Astrocyte of the spinal cord (primary cell): Measurements from ENCODE around the gene SLC26A6.
A peak's percentile ranks its signal among the peaks of the same experiment; 100 is the strongest.

Experiments used
- DNase-seq: peaks from one replicate; pipeline ENCODE4 v3.0.0; 2011; ENCODE audit warnings: low read depth, low spot score
- H3K4me3 ChIP-seq: 2 replicates; pipeline ENCODE4 v1.5.1; 2011; ENCODE audit warnings: low read depth, mild to moderate bottlenecking, low read length, moderate library complexity
- CTCF ChIP-seq: IDR thresholded peaks from 2 replicates; pipeline ENCODE4 v1.5.1; 2012; ENCODE audit warnings: low read depth, mild to moderate bottlenecking, low read length, inconsistent platforms
- in situ Hi-C: cut with HindIII; loops from 2 replicates; pipeline ENCODE4 v1.10.0; 2017; ENCODE audit warnings: low sequenced_read_pairs

Gene SLC26A6

DNA sequence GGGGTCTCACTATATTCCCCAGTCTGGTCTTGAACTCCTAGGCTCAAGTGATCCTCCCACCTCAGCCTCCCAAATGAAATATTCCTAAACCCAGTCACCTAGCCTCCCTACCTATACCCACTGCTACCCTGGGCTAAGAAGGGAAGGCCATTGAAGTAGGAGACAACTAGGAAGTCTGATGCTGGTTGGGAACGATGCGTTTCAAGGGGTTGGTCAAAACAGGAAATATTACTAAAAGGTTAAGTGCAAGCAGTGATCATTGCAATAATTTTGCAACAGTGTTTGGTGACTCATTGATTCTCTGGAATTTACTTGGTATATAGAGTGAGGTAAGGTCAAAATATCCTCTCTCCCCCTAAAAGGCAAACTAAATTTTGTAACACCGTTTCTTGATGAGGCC is 21.2 kb downstream of the SLC26A6 start:
- no peak overlapping the region for H3K4me3 ChIP-seq
- TF ChIP-seq CTCF, result no peak
- DNase-seq, result peak; percentile 39
- in situ Hi-C loops, result no loop called here

- in situ Hi-C loops, result no loop called here
- no peak for DNase-seq
- H3K4me3 ChIP-seq, result no peak overlapping the region
- no peak for TF ChIP-seq CTCF
These were observed 23.0 kb downstream of the SLC26A6 start for GRCh38 chr3:48612309-48612708.

DNA sequence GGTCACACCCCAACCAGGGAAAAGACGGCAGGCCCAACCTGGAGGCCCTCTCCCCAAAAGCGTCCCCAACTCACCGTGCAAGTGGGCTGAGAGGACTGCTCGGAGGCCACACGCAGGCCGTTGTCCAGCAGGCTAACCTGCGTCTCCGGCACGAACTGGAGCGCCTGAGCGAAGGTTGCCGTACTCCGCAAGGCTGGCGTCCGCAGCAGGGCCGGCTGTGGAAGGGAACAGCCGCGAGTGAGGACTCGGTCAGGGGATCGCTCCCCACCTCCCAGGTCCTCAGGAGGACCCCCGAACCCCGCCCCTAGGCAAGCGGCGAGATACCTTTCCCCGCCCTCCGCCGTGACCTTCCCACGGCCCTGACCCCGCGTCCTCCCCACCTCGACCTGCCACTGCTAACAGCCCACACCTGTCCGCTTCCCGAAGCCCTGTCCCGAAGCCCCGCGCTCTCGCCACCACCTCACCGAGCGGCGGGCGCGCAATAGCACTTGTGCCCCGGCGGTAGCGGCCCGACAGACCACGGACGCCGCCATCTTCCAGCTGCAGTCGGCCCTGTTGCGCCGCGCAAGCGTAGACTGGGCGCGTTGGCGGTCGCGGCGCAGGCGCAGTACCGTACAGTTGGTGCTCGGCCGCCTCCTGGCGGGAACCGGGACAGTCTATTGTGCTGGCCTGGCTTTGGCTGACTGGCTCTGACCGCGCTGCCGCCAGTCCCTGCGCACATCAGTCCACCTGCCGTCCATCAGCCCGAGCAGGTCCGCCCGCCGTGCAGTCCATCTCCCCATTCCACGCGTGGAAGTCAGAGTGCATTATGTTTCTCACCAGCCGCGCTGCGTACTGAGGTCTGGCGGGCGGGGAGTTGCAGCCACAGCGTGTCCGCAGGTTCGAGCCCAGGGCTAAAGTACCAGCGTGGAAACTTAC is 25.9 kb downstream of the SLC26A6 start, which contains the start of gene UQCRC1:
Gene UQCRC1 (minus strand): TSS at position 559 of the 918 bp plus-strand sequence. CDS start 26 bp downstream, at position 533.
- peak within 1 kb of the TSS; percentile 96 for H3K4me3 ChIP-seq
- peak; percentile 92 for DNase-seq
- TF ChIP-seq CTCF, result peak; percentile 79
- in situ Hi-C loops, result no loop called here

- in situ Hi-C loops, result no loop called here
- no peak for TF ChIP-seq CTCF
- DNase-seq, result no peak
- H3K4me3 ChIP-seq, result no peak overlapping the region
These were observed 27.7 kb downstream of the SLC26A6 start for GRCh38 chr3:48607519-48607918.

- no peak overlapping the region for H3K4me3 ChIP-seq
- TF ChIP-seq CTCF, result no peak
- no peak for DNase-seq
- in situ Hi-C loops, result no loop called here
These were observed 33.7 kb downstream of the SLC26A6 start for GRCh38 chr3:48601622-48601994.

GRCh38 chr3:48600711-48601621 is 34.3 kb downstream of the SLC26A6 start:
- no peak for DNase-seq
- in situ Hi-C loops, result no loop called here
- H3K4me3 ChIP-seq, result no peak overlapping the region
- no peak for TF ChIP-seq CTCF
